Activated T-helper 17 cell treated with anti-CD3 and anti-CD28 coated beads, Interleukin-2, amount 50 U/mL, for 72 hours (primary cell): Measurements from ENCODE around the gene GPR25. TPM values are rescaled to one million over a fixed set of nuclear protein-coding genes. Genes with fewer than 3 reads are reported as not detected.

Experiments
- ATAC-seq: fragments of 150-1000 bp; cut with Tn5 transposase; replicated peaks from 2 replicates; pipeline ENCODE4 v1.10.0; 2021; ENCODE audit warnings: mild to moderate bottlenecking, moderate library complexity
- H3K27ac Mint-ChIP-seq: one replicate; pipeline ENCODE4 v1.8.0; 2022; ENCODE audit warnings: mixed read lengths
- H3K27me3 Mint-ChIP-seq: one replicate; pipeline ENCODE4 v1.8.0; 2022; ENCODE audit warnings: mixed read lengths
- H3K36me3 Mint-ChIP-seq: one replicate; pipeline ENCODE4 v1.8.0; 2022; ENCODE audit warnings: low read depth, mild to moderate bottlenecking, mixed read lengths
- H3K4me1 Mint-ChIP-seq: one replicate; pipeline ENCODE4 v1.8.0; 2022; ENCODE audit warnings: mixed read lengths
- H3K4me3 Mint-ChIP-seq: one replicate; pipeline ENCODE4 v1.8.0; 2022; ENCODE audit warnings: mild to moderate bottlenecking, mixed read lengths
- H3K9me3 Mint-ChIP-seq: one replicate; pipeline ENCODE4 v1.8.0; 2022; ENCODE audit warnings: mixed read lengths
- total RNA-seq, 2 donors: library from RNA; stranded (reverse); gene quantifications; one replicate each; pipeline ENCODE4 v1.2.3, GENCODE V29; 2022

GPR25 gene, protein sequence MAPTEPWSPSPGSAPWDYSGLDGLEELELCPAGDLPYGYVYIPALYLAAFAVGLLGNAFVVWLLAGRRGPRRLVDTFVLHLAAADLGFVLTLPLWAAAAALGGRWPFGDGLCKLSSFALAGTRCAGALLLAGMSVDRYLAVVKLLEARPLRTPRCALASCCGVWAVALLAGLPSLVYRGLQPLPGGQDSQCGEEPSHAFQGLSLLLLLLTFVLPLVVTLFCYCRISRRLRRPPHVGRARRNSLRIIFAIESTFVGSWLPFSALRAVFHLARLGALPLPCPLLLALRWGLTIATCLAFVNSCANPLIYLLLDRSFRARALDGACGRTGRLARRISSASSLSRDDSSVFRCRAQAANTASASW
- total RNA-seq, result 1 to 10 TPM in 1 of 2 donors, not detected in 1; 1.8 TPM

GRCh38 chr1:200872446-200873115 lies at the start of gene GPR25:
Gene GPR25, plus strand, starts transcription at chr1:200872981. Its CDS starts 57 bp downstream, at chr1:200873038.
- H3K4me1 Mint-ChIP-seq, result peaks cover 32% of the 10 kb centered on the region
- ATAC-seq, result no peak
- peak within 1 kb of the TSS; percentile 62 for H3K4me3 Mint-ChIP-seq

DNA sequence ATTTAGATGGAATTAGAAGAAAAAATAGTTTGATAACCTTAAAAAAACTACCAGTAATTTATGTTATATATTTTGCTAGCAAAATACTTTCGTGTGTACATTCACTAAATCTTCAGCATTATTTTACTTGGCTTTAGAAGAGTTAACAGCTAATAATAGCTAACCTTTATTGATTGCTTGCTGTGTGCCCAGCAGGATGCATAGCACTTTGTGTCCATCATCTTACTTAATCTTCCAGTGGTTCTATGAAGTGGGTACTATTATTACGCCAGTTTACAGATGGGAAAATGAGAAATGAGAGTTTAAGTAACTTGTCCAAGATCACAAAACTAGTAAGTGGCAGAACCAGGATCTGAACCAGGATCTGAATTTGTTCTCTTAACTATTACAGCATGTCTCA lies 41.7 kb upstream of the GPR25 start:
- ATAC-seq, result no peak
- H3K9me3 Mint-ChIP-seq, result no peaks in the 10 kb centered on the region
- no peaks in the 10 kb centered on the region for H3K27me3 Mint-ChIP-seq
- H3K4me3 Mint-ChIP-seq, result no peak overlapping the region
- H3K4me1 Mint-ChIP-seq, result no peaks in the 10 kb centered on the region
- no peak overlapping the region for H3K27ac Mint-ChIP-seq
- no peaks in the 10 kb centered on the region for H3K36me3 Mint-ChIP-seq

More at GRCh38 chr1:200872446-200873115, at the start of gene GPR25:
- Mint-ChIP-seq H3K36me3 (peaks cover 5% of the 10 kb centered on the region), H3K27ac (no peak within 1 kb of the TSS), H3K9me3 (no peaks in the 10 kb centered on the region), H3K27me3 (peaks cover 19% of the 10 kb centered on the region)

- Mint-ChIP-seq H3K27me3 (no peaks in the 10 kb centered on the region), H3K9me3 (no peaks in the 10 kb centered on the region), H3K36me3 (no peaks in the 10 kb centered on the region), H3K4me3 (no peak overlapping the region), H3K27ac (no peak overlapping the region), H3K4me1 (no peaks in the 10 kb centered on the region)
- ATAC-seq, result no peak
Measured at GRCh38 chr1:200834383-200834782, 38.4 kb upstream of the GPR25 start.

DNA sequence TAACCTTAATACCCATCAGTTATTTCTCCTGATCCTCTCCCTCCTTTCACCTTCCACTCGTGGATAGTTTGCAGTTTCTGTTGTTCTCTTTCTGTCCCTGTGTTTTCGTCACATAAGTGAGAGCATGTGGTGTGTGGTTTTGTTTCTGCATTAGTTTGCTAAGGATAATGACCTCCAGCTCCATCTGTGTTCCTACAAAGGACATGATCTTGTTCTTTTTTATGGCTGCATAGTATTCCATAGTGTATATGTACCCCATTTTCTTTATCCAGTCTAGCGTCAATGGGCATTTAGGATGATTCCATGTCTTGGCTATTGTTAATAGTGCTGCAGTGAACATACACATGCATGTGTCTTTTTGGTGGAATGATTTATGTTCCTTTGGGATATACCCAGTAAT lies 36.6 kb upstream of the GPR25 start:
- no peak overlapping the region for H3K27ac Mint-ChIP-seq
- no peak for ATAC-seq
- H3K9me3 Mint-ChIP-seq, result no peaks in the 10 kb centered on the region
- H3K36me3 Mint-ChIP-seq, result no peaks in the 10 kb centered on the region
- no peaks in the 10 kb centered on the region for H3K4me1 Mint-ChIP-seq
- no peaks in the 10 kb centered on the region for H3K27me3 Mint-ChIP-seq
- no peak overlapping the region for H3K4me3 Mint-ChIP-seq

DNA sequence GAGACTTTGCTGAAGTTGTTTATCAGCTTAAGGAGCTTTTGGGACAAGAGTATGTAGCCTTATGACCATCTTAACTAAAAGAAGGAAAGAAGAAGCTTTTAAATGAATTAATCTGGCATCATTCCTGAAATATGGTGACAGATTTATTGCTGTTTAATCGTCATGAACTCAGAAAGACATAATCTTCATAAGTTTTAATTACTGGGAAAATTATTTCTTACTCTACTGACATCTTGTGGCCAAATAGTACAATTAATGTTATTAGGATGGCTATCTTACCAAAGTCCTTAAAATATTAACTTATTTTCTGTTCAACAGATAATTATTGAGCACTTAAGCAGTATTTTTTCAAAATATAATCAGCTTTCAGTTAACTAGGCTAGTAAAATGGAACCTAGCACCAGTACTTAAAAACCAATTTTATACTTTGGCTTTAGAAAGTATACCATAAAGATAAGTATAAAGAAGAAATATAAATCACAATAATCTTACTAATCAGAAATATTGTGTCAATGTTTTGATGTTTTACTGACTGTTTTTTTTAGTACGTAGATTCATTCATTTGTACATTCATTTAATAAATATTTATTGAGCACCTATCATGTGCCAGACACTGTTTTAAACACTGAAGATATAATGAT lies 34.7 kb upstream of the GPR25 start:
- H3K36me3 Mint-ChIP-seq, result peaks cover 3% of the 10 kb centered on the region
- H3K27ac Mint-ChIP-seq, result no peak overlapping the region
- ATAC-seq, result no peak
- H3K9me3 Mint-ChIP-seq, result no peaks in the 10 kb centered on the region
- no peaks in the 10 kb centered on the region for H3K4me1 Mint-ChIP-seq
- H3K27me3 Mint-ChIP-seq, result no peaks in the 10 kb centered on the region
- H3K4me3 Mint-ChIP-seq, result no peak overlapping the region

DNA sequence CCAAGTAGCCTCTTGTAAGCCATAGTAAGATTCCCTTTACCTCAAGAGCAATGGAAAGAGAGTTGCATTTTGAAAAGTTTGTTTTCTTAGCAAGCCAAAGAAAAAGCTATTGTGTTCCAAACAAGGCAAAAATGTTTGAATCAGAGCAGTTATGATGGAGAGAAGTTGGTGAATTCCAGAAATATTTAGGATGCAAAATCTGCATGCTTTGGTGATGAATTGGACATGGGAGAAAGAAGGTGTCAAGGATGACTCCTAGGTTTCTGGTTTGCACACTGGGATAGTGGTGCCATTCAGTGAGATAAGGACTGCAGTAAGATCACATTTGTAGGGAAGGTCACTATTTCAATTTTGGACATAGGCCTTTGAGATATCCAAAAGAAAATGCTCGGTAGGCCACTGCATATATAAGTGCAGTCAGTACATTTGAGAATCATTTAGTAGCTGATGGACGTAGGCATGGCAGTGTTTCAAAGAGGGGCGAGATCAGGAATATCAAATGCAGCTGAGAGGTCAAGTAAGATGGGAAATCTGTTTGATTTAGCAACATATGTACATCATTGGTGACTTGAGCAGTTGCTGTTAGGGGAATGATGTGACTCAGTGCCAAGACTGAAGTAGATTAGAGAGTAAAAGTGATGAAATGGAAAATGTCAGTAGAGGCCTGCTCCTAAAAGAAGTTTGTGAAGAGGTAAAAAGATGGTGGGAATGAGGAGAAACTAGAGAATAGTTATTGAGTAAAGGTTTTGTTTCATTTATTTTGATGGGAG lies 33.9 kb upstream of the GPR25 start:
- H3K9me3 Mint-ChIP-seq, result no peaks in the 10 kb centered on the region
- H3K4me3 Mint-ChIP-seq, result no peak overlapping the region
- no peak for ATAC-seq
- H3K36me3 Mint-ChIP-seq, result peaks cover 5% of the 10 kb centered on the region
- no peak overlapping the region for H3K27ac Mint-ChIP-seq
- no peaks in the 10 kb centered on the region for H3K4me1 Mint-ChIP-seq
- H3K27me3 Mint-ChIP-seq, result no peaks in the 10 kb centered on the region

GRCh38 chr1:200845360-200845759 lies 27.4 kb upstream of the GPR25 start:
- Mint-ChIP-seq H3K4me3 (no peak overlapping the region), H3K27me3 (no peaks in the 10 kb centered on the region), H3K27ac (no peak overlapping the region), H3K9me3 (no peaks in the 10 kb centered on the region), H3K36me3 (peaks cover 32% of the 10 kb centered on the region), H3K4me1 (no peaks in the 10 kb centered on the region)
- ATAC-seq, result no peak

DNA sequence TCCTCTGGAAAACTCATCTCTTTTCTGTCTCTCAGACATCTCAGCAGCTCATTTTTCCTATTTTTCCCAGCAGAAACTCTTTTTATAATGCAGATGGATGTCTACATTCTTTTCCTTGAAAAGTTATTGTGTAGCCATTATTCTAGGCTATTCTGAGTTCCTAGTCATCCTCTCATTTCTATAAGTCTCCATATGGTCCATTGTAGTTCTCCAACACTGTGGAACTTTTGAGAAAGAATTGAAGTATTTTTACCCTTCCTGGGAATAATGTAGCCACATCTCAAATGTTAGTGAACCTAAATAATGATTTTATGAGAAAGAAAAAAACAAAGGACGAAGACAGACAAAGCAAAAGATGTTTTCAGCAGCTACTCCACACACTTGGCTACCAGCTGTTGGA lies 26.4 kb upstream of the GPR25 start:
- Mint-ChIP-seq H3K27me3 (no peaks in the 10 kb centered on the region), H3K27ac (no peak overlapping the region), H3K36me3 (peaks cover 32% of the 10 kb centered on the region)

GRCh38 chr1:200849430-200849829 lies 23.4 kb upstream of the GPR25 start:
- no peak for ATAC-seq
- no peaks in the 10 kb centered on the region for H3K9me3 Mint-ChIP-seq
- H3K4me3 Mint-ChIP-seq, result no peak overlapping the region
- H3K27ac Mint-ChIP-seq, result no peak overlapping the region
- peaks cover 5% of the 10 kb centered on the region for H3K4me1 Mint-ChIP-seq
- peaks cover 32% of the 10 kb centered on the region for H3K36me3 Mint-ChIP-seq
- H3K27me3 Mint-ChIP-seq, result no peaks in the 10 kb centered on the region

More for the DNA sequence above, 26.4 kb upstream of the GPR25 start:
- no peak for ATAC-seq
- Mint-ChIP-seq H3K4me1 (no peaks in the 10 kb centered on the region), H3K4me3 (no peak overlapping the region), H3K9me3 (no peaks in the 10 kb centered on the region)

- no peak overlapping the region for H3K27ac Mint-ChIP-seq
- no peak overlapping the region for H3K4me3 Mint-ChIP-seq
- H3K9me3 Mint-ChIP-seq, result no peaks in the 10 kb centered on the region
- H3K27me3 Mint-ChIP-seq, result no peaks in the 10 kb centered on the region
- ATAC-seq, result no peak
- H3K4me1 Mint-ChIP-seq, result peaks cover 5% of the 10 kb centered on the region
- H3K36me3 Mint-ChIP-seq, result peaks cover 33% of the 10 kb centered on the region
Measured at GRCh38 chr1:200850554-200850953, 22.2 kb upstream of the GPR25 start.

DNA sequence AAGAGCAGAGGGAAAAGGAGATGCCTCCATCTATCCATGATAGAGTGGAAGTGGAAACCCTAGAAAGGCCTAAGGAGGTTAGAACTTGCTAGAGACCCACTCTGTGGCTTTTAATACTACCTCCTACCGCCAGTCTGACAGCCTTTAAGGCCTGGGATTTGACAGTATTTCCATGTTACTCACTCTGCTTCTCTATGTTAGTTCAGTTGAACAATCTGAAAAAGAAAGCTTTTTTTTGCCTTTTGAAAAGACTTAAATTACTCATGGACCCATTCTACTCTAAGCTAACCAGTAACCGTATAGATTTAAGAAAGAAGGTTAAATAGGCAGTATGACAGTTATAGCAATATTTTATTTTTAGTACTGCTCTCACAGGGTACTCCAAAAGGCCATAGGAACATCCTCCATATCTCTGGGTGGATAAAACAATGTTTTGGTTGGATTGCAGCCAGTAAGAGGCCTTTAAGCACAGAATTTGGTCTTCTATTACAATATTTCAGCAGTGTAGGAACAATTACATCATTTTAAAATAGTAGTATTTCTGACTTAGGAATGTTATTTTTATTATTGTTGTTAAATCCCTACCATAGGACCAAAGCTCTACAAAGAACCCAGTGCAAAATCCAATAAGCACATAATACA lies 15.9 kb upstream of the GPR25 start:
- peak; percentile 82 for ATAC-seq
- Mint-ChIP-seq H3K27me3 (no peaks in the 10 kb centered on the region), H3K27ac (no peak overlapping the region), H3K4me3 (no peak overlapping the region), H3K9me3 (no peaks in the 10 kb centered on the region), H3K4me1 (peaks cover 15% of the 10 kb centered on the region), H3K36me3 (peaks cover 31% of the 10 kb centered on the region)

GRCh38 chr1:200857804-200858203 lies 15.0 kb upstream of the GPR25 start:
- Mint-ChIP-seq H3K4me3 (no peak overlapping the region), H3K36me3 (peaks cover 31% of the 10 kb centered on the region), H3K27ac (no peak overlapping the region), H3K4me1 (peaks cover 19% of the 10 kb centered on the region), H3K9me3 (no peaks in the 10 kb centered on the region), H3K27me3 (no peaks in the 10 kb centered on the region)
- no peak for ATAC-seq

GRCh38 chr1:200861937-200862647 lies 10.7 kb upstream of the GPR25 start:
- H3K27me3 Mint-ChIP-seq, result no peaks in the 10 kb centered on the region
- no peaks in the 10 kb centered on the region for H3K9me3 Mint-ChIP-seq
- ATAC-seq, result peak; percentile 38
- peak overlapping the region; percentile 55 for H3K4me3 Mint-ChIP-seq
- peak overlapping the region; percentile 47 for H3K27ac Mint-ChIP-seq
- peaks cover 10% of the 10 kb centered on the region for H3K36me3 Mint-ChIP-seq
- H3K4me1 Mint-ChIP-seq, result peaks cover 16% of the 10 kb centered on the region
